ENCODE results near the gene CDAN1. TPM values are rescaled to one million over a fixed set of nuclear protein-coding genes. Genes with fewer than 3 reads are reported as not detected.

Gene CDAN1
- total RNA-seq, 3 donors from 2014 or later, result 9.2 to 22.5 (median 11.7) TPM

DNA sequence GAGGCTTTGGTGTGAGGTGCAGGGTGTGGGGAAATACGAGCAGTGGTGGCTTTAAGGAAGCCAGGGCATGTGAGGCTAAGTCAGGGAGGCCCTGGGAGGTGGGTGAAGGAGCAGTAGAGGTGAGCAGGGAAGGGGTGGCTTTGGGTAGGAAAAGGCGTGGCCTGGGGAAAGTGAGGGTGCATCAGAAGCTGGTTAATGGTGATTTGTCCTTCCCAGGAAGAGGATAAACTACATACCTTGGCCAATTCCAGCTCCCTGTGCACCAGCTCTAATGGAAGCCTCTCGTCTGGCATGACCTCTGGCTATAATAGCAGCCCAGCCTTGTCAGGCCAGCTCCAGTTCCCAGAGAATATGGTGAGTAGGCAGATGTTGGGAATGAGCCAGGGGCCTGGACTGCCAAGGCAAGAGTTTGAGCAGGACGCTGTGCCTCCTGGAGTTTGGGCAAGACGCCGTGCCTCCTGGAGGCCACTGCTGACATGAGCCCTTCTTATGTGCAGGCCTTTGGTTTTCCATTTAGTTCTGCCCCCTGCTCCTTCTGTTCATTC, 41.3 kb downstream of the CDAN1 start:
- H3K4me3 ChIP-seq, result no peak overlapping the region
- intact Hi-C loops (cut with DNase I, micrococcal nuclease), result no loop called here
- TF ChIP-seq CTCF (IDR thresholded peaks at IDR 0.05), result no peak
- no peak for DNase-seq
- H3K4me1 ChIP-seq (ENCODE audit: low read depth), result no peaks in the 10 kb centered on the region
- no peaks in the 10 kb centered on the region for H3K36me3 ChIP-seq (ENCODE audit: low read depth)
- no peaks in the 10 kb centered on the region for H3K9me3 ChIP-seq
- no peak for ATAC-seq

DNA sequence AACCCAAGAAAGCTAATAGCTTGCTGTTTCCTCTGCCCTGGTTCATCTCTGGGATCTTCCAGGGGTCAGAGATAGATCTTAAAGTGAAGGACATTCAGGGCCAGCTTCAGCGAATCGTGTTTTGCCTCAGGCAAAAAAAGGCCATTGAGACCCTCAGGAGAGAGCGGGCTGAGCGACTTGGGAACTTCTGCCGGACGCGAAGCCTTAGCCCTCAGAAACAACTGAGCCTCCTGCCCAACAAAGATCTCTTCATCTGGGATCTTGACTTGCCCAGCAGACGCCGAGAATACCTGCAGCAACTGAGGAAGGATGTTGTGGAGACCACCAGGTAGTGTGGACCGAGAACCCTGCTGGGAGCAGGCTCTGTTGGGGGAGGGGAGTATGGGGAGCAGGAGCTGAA, 42.5 kb downstream of the CDAN1 start:
- no peak overlapping the region for H3K4me3 ChIP-seq
- intact Hi-C loops (cut with DNase I, micrococcal nuclease), result no loop called here
- no peaks in the 10 kb centered on the region for H3K9me3 ChIP-seq
- TF ChIP-seq CTCF (IDR thresholded peaks at IDR 0.05), result no peak
- DNase-seq, result no peak
- ATAC-seq, result no peak
- no peaks in the 10 kb centered on the region for H3K4me1 ChIP-seq (ENCODE audit: low read depth)
- H3K36me3 ChIP-seq (ENCODE audit: low read depth), result no peaks in the 10 kb centered on the region

DNA sequence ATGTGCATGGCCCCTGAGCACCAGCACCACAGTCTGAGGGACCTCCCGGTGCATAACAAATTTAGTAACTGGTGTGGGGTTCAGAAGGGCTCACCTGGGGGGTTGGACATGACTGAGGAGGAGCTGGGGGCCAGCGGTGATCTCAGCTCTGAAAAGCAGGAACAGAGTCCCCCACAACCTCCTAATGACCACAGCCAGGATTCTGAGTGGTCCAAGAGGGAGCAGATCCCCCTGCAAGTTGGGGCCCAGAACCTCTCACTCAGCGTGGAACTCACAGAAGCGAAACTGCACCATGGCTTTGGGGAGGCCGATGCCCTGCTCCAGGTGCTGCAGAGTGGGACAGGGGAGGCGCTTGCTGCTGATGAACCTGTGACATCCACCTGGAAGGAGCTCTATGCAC, 43.0 kb downstream of the CDAN1 start:
- ATAC-seq (no peak), DNase-seq (no peak)
- Histone ChIP-seq H3K4me3 (no peak overlapping the region), H3K4me1 (ENCODE audit: low read depth) (no peaks in the 10 kb centered on the region), H3K36me3 (ENCODE audit: low read depth) (no peaks in the 10 kb centered on the region), H3K9me3 (no peaks in the 10 kb centered on the region)
- TF ChIP-seq CTCF (IDR thresholded peaks at IDR 0.05), result no peak
- intact Hi-C loops (cut with DNase I, micrococcal nuclease), result no loop called here

DNA sequence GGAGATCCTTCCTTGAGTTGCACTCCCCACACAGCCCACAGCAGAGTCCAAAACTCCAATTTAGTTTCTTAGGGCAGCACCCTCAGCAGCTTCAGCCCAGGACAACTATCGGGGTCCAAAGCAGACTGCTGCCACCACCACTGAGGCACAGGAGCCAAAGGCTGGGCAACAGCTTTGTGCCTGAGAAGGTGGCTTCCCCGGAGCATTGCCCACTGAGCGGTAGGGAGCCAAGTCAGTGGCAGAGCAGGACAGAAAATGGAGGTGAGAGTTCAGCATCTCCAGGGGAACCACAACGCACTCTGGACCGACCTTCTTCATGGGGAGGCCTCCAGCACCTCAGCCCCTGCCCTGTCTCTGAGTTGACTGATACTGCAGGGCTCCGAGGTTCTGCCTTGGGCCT, 43.4 kb downstream of the CDAN1 start:
- TF ChIP-seq CTCF (IDR thresholded peaks at IDR 0.05), result no peak
- ATAC-seq (no peak), DNase-seq (no peak)
- Histone ChIP-seq H3K4me3 (no peak overlapping the region), H3K4me1 (ENCODE audit: low read depth) (no peaks in the 10 kb centered on the region), H3K9me3 (no peaks in the 10 kb centered on the region), H3K36me3 (ENCODE audit: low read depth) (no peaks in the 10 kb centered on the region)
- intact Hi-C loops (cut with DNase I, micrococcal nuclease), result no loop called here

- Histone ChIP-seq H3K4me1 (ENCODE audit: low read depth) (no peaks in the 10 kb centered on the region), H3K4me3 (no peak overlapping the region), H3K36me3 (ENCODE audit: low read depth) (no peaks in the 10 kb centered on the region), H3K9me3 (no peaks in the 10 kb centered on the region)
- TF ChIP-seq CTCF (IDR thresholded peaks at IDR 0.05), result no peak
- ATAC-seq (no peak), DNase-seq (no peak)
- intact Hi-C loops (cut with DNase I, micrococcal nuclease), result no loop called here
These were observed 43.9 kb downstream of the CDAN1 start for GRCh38 chr15:42692997-42693396.

DNA sequence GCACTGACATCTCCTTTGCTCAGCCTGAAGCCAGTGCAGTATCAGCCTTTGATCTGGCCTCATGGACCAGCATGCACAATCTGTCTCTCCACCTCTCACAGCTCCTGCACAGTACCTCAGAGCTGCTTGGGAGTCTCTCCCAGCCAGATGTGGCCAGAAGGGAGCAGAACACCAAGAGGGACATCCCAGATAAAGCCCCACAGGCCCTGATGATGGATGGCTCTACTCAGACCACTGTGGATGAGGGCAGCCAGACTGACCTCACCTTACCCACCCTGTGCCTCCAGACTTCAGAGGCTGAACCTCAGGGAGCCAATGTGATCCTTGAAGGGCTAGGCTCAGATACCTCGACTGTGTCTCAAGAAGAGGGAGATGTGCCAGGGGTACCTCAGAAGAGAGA, 44.4 kb downstream of the CDAN1 start:
- ATAC-seq (no peak), DNase-seq (no peak)
- no peaks in the 10 kb centered on the region for H3K36me3 ChIP-seq (ENCODE audit: low read depth)
- intact Hi-C loops (cut with DNase I, micrococcal nuclease), result no loop called here
- no peaks in the 10 kb centered on the region for H3K9me3 ChIP-seq
- no peaks in the 10 kb centered on the region for H3K4me1 ChIP-seq (ENCODE audit: low read depth)
- H3K4me3 ChIP-seq, result no peak overlapping the region
- no peak for TF ChIP-seq CTCF (IDR thresholded peaks at IDR 0.05)
